H9 (cell line): ENCODE measurements around the gene POLN. TPM values are rescaled to one million over a fixed set of nuclear protein-coding genes. Genes with fewer than 3 reads are reported as not detected.

ENCODE experiments used
- DNase-seq: peaks from one replicate; pipeline ENCODE4 v3.0.0-alpha.2; 2017
- H2AFZ ChIP-seq: one replicate; pipeline ENCODE4 v1.6.1; 2013; ENCODE audit warnings: mild to moderate bottlenecking, low read length, control low read depth, moderate library complexity
- H2AK5ac ChIP-seq: 2 replicates; pipeline ENCODE4 v1.6.1; 2013; ENCODE audit warnings: low read length, control low read depth, mixed read lengths; ENCODE audit not compliant: insufficient read length
- H2BK120ac ChIP-seq: one replicate; pipeline ENCODE4 v1.6.1; 2013; ENCODE audit warnings: low read depth, mild to moderate bottlenecking, low read length, control low read depth, inconsistent platforms; ENCODE audit not compliant: poor library complexity, severe bottlenecking
- H2BK12ac ChIP-seq: 2 replicates; pipeline ENCODE4 v1.6.1; 2013; ENCODE audit warnings: low read length, control low read depth, mixed read lengths, low read depth; ENCODE audit not compliant: insufficient read length
- H2BK15ac ChIP-seq: 2 replicates; pipeline ENCODE4 v1.6.1; 2013; ENCODE audit warnings: low read depth, low read length, control low read depth
- H2BK20ac ChIP-seq: one replicate; pipeline ENCODE4 v1.6.1; 2013; ENCODE audit warnings: low read depth, mild to moderate bottlenecking, low read length, control low read depth, inconsistent platforms; ENCODE audit not compliant: poor library complexity, severe bottlenecking
- H2BK5ac ChIP-seq: 2 replicates; pipeline ENCODE4 v1.6.1; 2013; ENCODE audit warnings: low read length, control low read depth, mixed read lengths; ENCODE audit not compliant: insufficient read length
- H3K14ac ChIP-seq: 2 replicates; pipeline ENCODE4 v1.6.1; 2013; ENCODE audit warnings: low read length, control low read depth; ENCODE audit not compliant: insufficient read depth
- H3K18ac ChIP-seq: 2 replicates; pipeline ENCODE4 v1.6.1; 2013; ENCODE audit warnings: low read depth, mild to moderate bottlenecking, mixed read lengths, low read length, control low read depth; ENCODE audit not compliant: insufficient read length
- H3K23ac ChIP-seq: 2 replicates; pipeline ENCODE4 v1.6.1; 2013; ENCODE audit warnings: low read length, control low read depth, mixed read lengths, low read depth; ENCODE audit not compliant: insufficient read length
- H3K23me2 ChIP-seq: 2 replicates; pipeline ENCODE4 v1.6.1; 2013; ENCODE audit warnings: low read depth, mild to moderate bottlenecking, mixed read lengths, low read length, control low read depth; ENCODE audit not compliant: insufficient read length, poor library complexity, severe bottlenecking
- H3K27ac ChIP-seq: 2 replicates; pipeline ENCODE4 v1.5.1; 2013; ENCODE audit warnings: low read length, control low read depth, mixed read lengths, low read depth; ENCODE audit not compliant: insufficient read length
- H3K27me3 ChIP-seq: 2 replicates; pipeline ENCODE4 v1.6.1; 2013; ENCODE audit warnings: low read length, control low read depth, inconsistent platforms; ENCODE audit not compliant: insufficient read depth
- H3K4ac ChIP-seq: 2 replicates; pipeline ENCODE4 v1.6.1; 2013; ENCODE audit warnings: low read depth, mild to moderate bottlenecking, control low read depth, inconsistent platforms, low read length, moderate library complexity
- H3K4me1 ChIP-seq: 2 replicates; pipeline ENCODE4 v1.6.1; 2013; ENCODE audit warnings: low read length, control low read depth, inconsistent platforms; ENCODE audit not compliant: insufficient read depth
- H3K4me2 ChIP-seq: 2 replicates; pipeline ENCODE4 v1.6.1; 2013; ENCODE audit warnings: low read length, control low read depth, mixed read lengths; ENCODE audit not compliant: insufficient read length, insufficient read depth
- H3K56ac ChIP-seq: 2 replicates; pipeline ENCODE4 v1.6.1; 2013; ENCODE audit warnings: low read depth, mild to moderate bottlenecking, mixed read lengths, low read length, control low read depth; ENCODE audit not compliant: insufficient read length
- H3K79me1 ChIP-seq: 2 replicates; pipeline ENCODE4 v1.6.1; 2013; ENCODE audit warnings: low read depth, mild to moderate bottlenecking, moderate library complexity, low read length, control low read depth, inconsistent platforms; ENCODE audit not compliant: insufficient read depth, poor library complexity, severe bottlenecking
- H3K79me2 ChIP-seq: 2 replicates; pipeline ENCODE4 v1.6.1; 2013; ENCODE audit warnings: low read length, control low read depth, inconsistent platforms; ENCODE audit not compliant: insufficient read depth
- H3K9ac ChIP-seq: 2 replicates; pipeline ENCODE4 v1.6.1; 2013; ENCODE audit warnings: low read length, control low read depth, mixed read lengths; ENCODE audit not compliant: insufficient read length; ENCODE audit errors: extremely low read depth
- H3K9me3 ChIP-seq: one replicate; pipeline ENCODE4 v1.6.1; 2013; ENCODE audit warnings: low read depth, low read length, inconsistent platforms; ENCODE audit not compliant: control insufficient read depth
- H3T11ph ChIP-seq: one replicate; pipeline ENCODE4 v1.6.1; 2013; ENCODE audit warnings: mild to moderate bottlenecking, low read length, control low read depth, inconsistent platforms
- H4K20me1 ChIP-seq: one replicate; pipeline ENCODE4 v1.6.1; 2013; ENCODE audit not compliant: control insufficient read depth, insufficient read length, insufficient read depth
- H4K5ac ChIP-seq: 2 replicates; pipeline ENCODE4 v1.6.1; 2013; ENCODE audit warnings: low read depth, mild to moderate bottlenecking, mixed read lengths, low read length, control low read depth; ENCODE audit not compliant: insufficient read length
- H4K8ac ChIP-seq: replicated peaks from 2 replicates; pipeline ENCODE4 v1.6.1; 2013; ENCODE audit warnings: low read length, control low read depth, mixed read lengths, low read depth; ENCODE audit not compliant: insufficient read length
- H4K91ac ChIP-seq: 2 replicates; pipeline ENCODE4 v1.6.1; 2013; ENCODE audit warnings: low read depth, mild to moderate bottlenecking, moderate library complexity, mixed read lengths, low read length, control low read depth; ENCODE audit not compliant: insufficient read length
- H3K27ac Mint-ChIP-seq, 3 experiments: 2 replicates in 2 of 3; 3 replicates in 1 of 3; pipeline ENCODE4 v1.8.0; 2020 to 2021; ENCODE audit warnings: mixed read lengths in 3 of 3, mild to moderate bottlenecking in 1 of 3, moderate library complexity in 1 of 3
- H3K27me3 Mint-ChIP-seq: 2 replicates; pipeline ENCODE4 v1.8.0; 2021; ENCODE audit warnings: low read depth, mild to moderate bottlenecking, moderate library complexity, mixed read lengths
- H3K36me3 Mint-ChIP-seq, 3 experiments: 2 replicates in 2 of 3; 3 replicates in 1 of 3; pipeline ENCODE4 v1.8.0; 2020 to 2021; ENCODE audit warnings: low read depth in 3 of 3, mixed read lengths in 3 of 3; ENCODE audit not compliant: insufficient read depth in 1 of 3
- H3K4me1 Mint-ChIP-seq, 2 experiments: 2 replicates each; pipeline ENCODE4 v1.8.0; 2020; ENCODE audit warnings: mixed read lengths in 2 of 2
- H3K4me3 Mint-ChIP-seq, 2 experiments: 2 replicates in 1 of 2; 3 replicates in 1 of 2; pipeline ENCODE4 v1.8.0; 2020 to 2021; ENCODE audit warnings: mild to moderate bottlenecking in 2 of 2, mixed read lengths in 2 of 2, moderate library complexity in 1 of 2
- H3K9me3 Mint-ChIP-seq, 2 experiments: 2 replicates in 1 of 2; 3 replicates in 1 of 2; pipeline ENCODE4 v1.8.0; 2020; ENCODE audit warnings: mild to moderate bottlenecking in 2 of 2, mixed read lengths in 2 of 2, moderate library complexity in 1 of 2
- CTCF ChIP-seq: fragments of 200-600 bp; sonication (generic); conservative IDR thresholded peaks from 3 replicates; pipeline ENCODE4 v1.8.0; 2021; ENCODE audit warnings: antibody characterized with exemption, mild to moderate bottlenecking
- WGBS: extraction: QIAGEN DNeasy Blood & Tissue Kit; methylation state at CpG from one replicate; pipeline ENCODE4 v1.1.7; 2013; ENCODE audit warnings: missing lambda C conversion rate, low lambda C conversion rate, mixed read lengths; ENCODE audit not compliant: insufficient read length; ENCODE audit errors: extremely low coverage; 5-methylcytosine and 5-hydroxymethylcytosine counted together
- total RNA-seq: library from RNA; stranded (reverse); gene quantifications from 2 replicates; pipeline ENCODE4 v1.2.1, GENCODE V29; 2021

Gene POLN
- total RNA-seq, 1 experiment from 2014 or later: 0.74 TPM

- no peaks in the 10 kb centered on the region for H3K4me1 ChIP-seq
- Mint-ChIP-seq H3K4me3 (no peak overlapping the region), H3K27me3 (peaks cover 14% of the 10 kb centered on the region), H3K36me3 (no peaks in the 10 kb centered on the region), H3K4me1 (no peaks in the 10 kb centered on the region), H3K9me3 (no peaks in the 10 kb centered on the region), H3K27ac (no peak overlapping the region)
- H3K4ac ChIP-seq: no peak overlapping the region
- no peak overlapping the region for H3K14ac ChIP-seq
- H4K20me1 ChIP-seq: no peaks in the 10 kb centered on the region
- H3K9ac ChIP-seq: no peak overlapping the region
- WGBS: no CpG with 5 or more reads among the region's 1 CpG
- no peak overlapping the region for H3K56ac ChIP-seq
- H3K27ac ChIP-seq: no peak overlapping the region
- H3K9me3 ChIP-seq: no peaks in the 10 kb centered on the region
- no peak overlapping the region for H2BK15ac ChIP-seq
- no peak overlapping the region for H2BK12ac ChIP-seq
- no peak for DNase-seq
- no peak overlapping the region for H2AFZ ChIP-seq
- H3T11ph ChIP-seq: no peak overlapping the region
- no peak overlapping the region for H2BK120ac ChIP-seq
- H4K8ac ChIP-seq: no peak overlapping the region
- no peak for TF ChIP-seq CTCF
- no peak overlapping the region for H2AK5ac ChIP-seq
- no peaks in the 10 kb centered on the region for H3K23me2 ChIP-seq
- no peak overlapping the region for H3K18ac ChIP-seq
- H3K27me3 ChIP-seq: no peaks in the 10 kb centered on the region
- no peak overlapping the region for H2BK5ac ChIP-seq
- H4K91ac ChIP-seq: no peak overlapping the region
- H3K79me2 ChIP-seq: no peaks in the 10 kb centered on the region
- H2BK20ac ChIP-seq: no peak overlapping the region
- no peaks in the 10 kb centered on the region for H3K79me1 ChIP-seq
- H3K4me2 ChIP-seq: no peak overlapping the region
- H3K23ac ChIP-seq: no peak overlapping the region
- no peak overlapping the region for H4K5ac ChIP-seq
Measured at GRCh38 chr4:2089222-2089621, 152.7 kb downstream of the POLN start.
